Activated CD4-positive, alpha-beta T cell treated with anti-CD3 and anti-CD28 coated beads for 48 hours (primary cell): ENCODE measurements around the gene MAEL.

Experiments used
- DNase-seq: peaks from one replicate; pipeline ENCODE4 v3.0.0-alpha.2; 2020

MAEL gene

GRCh38 chr1:166988974-166989515 is at the start of gene MAEL:
Gene MAEL, plus strand, starts transcription at chr1:166989280. Its CDS starts 73 bp downstream, at chr1:166989353.
- DNase-seq = no peak

GRCh38 chr1:166939741-166940375 is 49.2 kb upstream of the MAEL start:
- DNase-seq = no peak

GRCh38 chr1:166944186-166944967 is 44.7 kb upstream of the MAEL start:
- DNase-seq = no peak

- DNase-seq = peak; percentile 7
Observed at GRCh38 chr1:166947398-166948043, 41.6 kb upstream of the MAEL start.

GRCh38 chr1:166948856-166949350 is 40.2 kb upstream of the MAEL start:
- DNase-seq = no peak

- no peak for DNase-seq
Observed at GRCh38 chr1:166950156-166950555, 38.9 kb upstream of the MAEL start.

GRCh38 chr1:166951050-166951449 is 38.0 kb upstream of the MAEL start:
- no peak for DNase-seq

GRCh38 chr1:166952002-166952746 is 36.9 kb upstream of the MAEL start:
- no peak for DNase-seq

- DNase-seq = no peak
Observed at GRCh38 chr1:166953491-166953890, 35.6 kb upstream of the MAEL start.

- no peak for DNase-seq
Observed at GRCh38 chr1:166956057-166956850, 32.8 kb upstream of the MAEL start.

- no peak for DNase-seq
Observed at GRCh38 chr1:166956872-166957271, 32.2 kb upstream of the MAEL start.

- no peak for DNase-seq
Observed at GRCh38 chr1:166960858-166961474, 28.1 kb upstream of the MAEL start.

GRCh38 chr1:166969074-166969677 is 19.9 kb upstream of the MAEL start:
- no peak for DNase-seq

GRCh38 chr1:166971252-166971651 is 17.8 kb upstream of the MAEL start:
- DNase-seq = peak; percentile 28

- DNase-seq = no peak
Observed at GRCh38 chr1:166972193-166972592, 16.9 kb upstream of the MAEL start.

GRCh38 chr1:166972826-166973225 is 16.3 kb upstream of the MAEL start:
- no peak for DNase-seq

- DNase-seq = peak; percentile 60
Observed at GRCh38 chr1:166974647-166975345, 14.3 kb upstream of the MAEL start.

GRCh38 chr1:166975361-166976129 is 13.5 kb upstream of the MAEL start, which contains the start of gene ILDR2:
Gene ILDR2, minus strand, starts transcription at chr1:166975540. Its CDS starts 272 bp downstream, at chr1:166975268.
- DNase-seq = peak; percentile 79

- no peak for DNase-seq
Observed at GRCh38 chr1:166977951-166978350, 11.1 kb upstream of the MAEL start.
